Lower leg skin (tissue), 4 donors: ENCODE data around the gene PGAM2. TPM values are rescaled to one million over a fixed set of nuclear protein-coding genes. Genes with fewer than 3 reads are reported as not detected.

Source experiments
- DNase-seq, 2 donors: peaks; one replicate each; pipeline ENCODE4 v3.0.0-alpha.2; 2019; ENCODE audit warnings: low spot score in 2 of 2
- H3K4me3 ChIP-seq: fragments of 200-600 bp; sonication (generic); 2 replicates; pipeline ENCODE4 v1.5.1; 2017; ENCODE audit warnings: mild to moderate bottlenecking, low read depth; ENCODE audit not compliant: poor library complexity, severe bottlenecking
- POLR2A ChIP-seq, 2 donors: fragments of 450-650 bp; IDR thresholded peaks; one replicate each; pipeline ENCODE4 v1.6.1; 2016 to 2017; ENCODE audit warnings: antibody characterized with exemption in 2 of 2, mild to moderate bottlenecking in 1 of 2, moderate library complexity in 1 of 2
- WGBS, 2 donors: methylation state at CpG; one replicate each; pipeline ENCODE4 v1.1.5; 2018; 5-methylcytosine and 5-hydroxymethylcytosine counted together
- intact Hi-C: fragments of 100-400 bp; cut with DNase I; formaldehyde crosslinking; loops from one replicate; pipeline ENCODE4 v1.15.0; 2023; ENCODE audit warnings: low total_unique reads
- total RNA-seq, 4 donors: library from RNA; depleted of rRNA; stranded (reverse); fragments of >200 nt; gene quantifications; one replicate each; pipeline ENCODE4 v1.1.0, GENCODE V29; 2016
- TF ChIP-seq, protein P1 (sequence below), 3 donors: fragments of 450-650 bp; IDR thresholded peaks; one replicate each; pipeline ENCODE4 v1.5.1; 2016; ENCODE audit warnings: antibody characterized with exemption in 3 of 3, mild to moderate bottlenecking in 3 of 3, moderate library complexity in 2 of 3

Gene PGAM2
- total RNA-seq, 4 donors from 2014 or later = 0.75 to 7.9 (median 3.6) TPM

DNA sequence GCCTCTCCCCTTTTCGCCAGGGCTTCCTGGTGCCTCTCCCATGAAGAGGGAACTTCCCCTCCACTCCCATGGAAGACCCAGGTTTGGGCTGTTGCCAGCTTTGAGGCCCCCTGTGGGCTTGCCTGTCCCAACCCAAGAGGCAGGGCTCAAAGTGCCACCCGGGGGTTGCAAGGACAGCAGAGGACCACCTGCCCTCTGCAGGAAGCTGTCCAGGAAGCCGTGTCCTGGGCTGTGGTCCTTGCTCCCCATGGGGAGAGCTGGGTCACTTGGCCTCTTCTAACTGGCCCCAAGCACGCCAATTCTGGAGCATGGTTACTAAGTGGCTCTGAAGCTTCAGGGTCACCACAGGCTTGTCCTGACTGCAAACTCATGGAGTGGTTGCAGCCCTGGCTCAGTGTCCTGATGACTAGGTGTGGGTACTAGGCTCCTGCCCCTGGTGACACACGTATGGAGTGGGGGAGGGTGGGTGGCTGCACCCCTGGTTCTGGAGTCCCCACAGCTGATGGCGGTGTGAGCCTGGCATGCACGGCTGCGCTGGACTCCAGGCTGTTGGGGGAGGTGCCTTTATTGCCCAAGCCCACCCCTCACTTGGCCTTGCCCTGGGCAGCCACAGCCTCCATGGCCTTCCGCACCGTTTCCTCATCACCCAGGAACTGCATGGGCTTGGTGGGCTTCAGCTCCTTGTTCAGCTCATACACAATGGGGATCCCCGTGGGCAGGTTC, 3.0 kb downstream of the PGAM2 start:
- no peak for DNase-seq
- TF ChIP-seq, protein P1, sequence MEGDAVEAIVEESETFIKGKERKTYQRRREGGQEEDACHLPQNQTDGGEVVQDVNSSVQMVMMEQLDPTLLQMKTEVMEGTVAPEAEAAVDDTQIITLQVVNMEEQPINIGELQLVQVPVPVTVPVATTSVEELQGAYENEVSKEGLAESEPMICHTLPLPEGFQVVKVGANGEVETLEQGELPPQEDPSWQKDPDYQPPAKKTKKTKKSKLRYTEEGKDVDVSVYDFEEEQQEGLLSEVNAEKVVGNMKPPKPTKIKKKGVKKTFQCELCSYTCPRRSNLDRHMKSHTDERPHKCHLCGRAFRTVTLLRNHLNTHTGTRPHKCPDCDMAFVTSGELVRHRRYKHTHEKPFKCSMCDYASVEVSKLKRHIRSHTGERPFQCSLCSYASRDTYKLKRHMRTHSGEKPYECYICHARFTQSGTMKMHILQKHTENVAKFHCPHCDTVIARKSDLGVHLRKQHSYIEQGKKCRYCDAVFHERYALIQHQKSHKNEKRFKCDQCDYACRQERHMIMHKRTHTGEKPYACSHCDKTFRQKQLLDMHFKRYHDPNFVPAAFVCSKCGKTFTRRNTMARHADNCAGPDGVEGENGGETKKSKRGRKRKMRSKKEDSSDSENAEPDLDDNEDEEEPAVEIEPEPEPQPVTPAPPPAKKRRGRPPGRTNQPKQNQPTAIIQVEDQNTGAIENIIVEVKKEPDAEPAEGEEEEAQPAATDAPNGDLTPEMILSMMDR (IDR thresholded peaks at IDR 0.05) = no peak
- TF ChIP-seq POLR2A (IDR thresholded peaks at IDR 0.05) = no peak
- intact Hi-C loops = no loop called here
- 80 to 86% methylated on average over 8 to 9 of the region's 11 CpGs for WGBS, 2 donors
- H3K4me3 ChIP-seq = no peak overlapping the region

DNA sequence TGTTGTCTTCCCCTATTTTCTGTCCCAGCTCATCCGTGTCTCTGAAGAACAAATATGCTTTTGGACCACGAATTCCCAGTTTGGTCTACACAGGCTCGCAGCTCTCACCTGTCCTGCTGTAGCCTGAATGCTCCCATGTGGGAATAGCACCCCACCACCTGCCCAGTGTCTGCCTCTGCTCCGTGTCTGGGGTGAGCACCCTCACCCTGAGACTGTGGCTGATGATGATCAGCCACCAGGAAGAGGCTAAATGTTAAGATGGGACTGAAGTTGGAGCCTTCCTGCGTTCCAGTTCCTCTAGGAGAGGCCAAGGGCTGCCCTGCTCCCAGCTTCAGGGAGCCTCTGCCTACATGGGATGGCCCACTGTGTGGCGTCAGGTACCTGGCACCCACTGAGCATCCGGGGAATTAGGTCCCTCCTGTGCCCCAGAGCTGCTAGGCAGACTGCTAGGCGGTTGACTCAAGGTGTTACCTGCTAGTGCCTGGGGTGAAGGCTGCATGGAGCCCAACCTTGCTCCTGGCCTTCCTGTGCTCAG, 3.7 kb downstream of the PGAM2 start:
- 82 to 93% methylated on average over 5 to 8 of the region's 8 CpGs for WGBS, 2 donors
- DNase-seq = peak in 1 of 2 donors; percentile 68
- TF ChIP-seq, protein P1 (IDR thresholded peaks at IDR 0.05) = no peak
- no peak for TF ChIP-seq POLR2A (IDR thresholded peaks at IDR 0.05)
- intact Hi-C loops = no loop called here
- no peak overlapping the region for H3K4me3 ChIP-seq

DNA sequence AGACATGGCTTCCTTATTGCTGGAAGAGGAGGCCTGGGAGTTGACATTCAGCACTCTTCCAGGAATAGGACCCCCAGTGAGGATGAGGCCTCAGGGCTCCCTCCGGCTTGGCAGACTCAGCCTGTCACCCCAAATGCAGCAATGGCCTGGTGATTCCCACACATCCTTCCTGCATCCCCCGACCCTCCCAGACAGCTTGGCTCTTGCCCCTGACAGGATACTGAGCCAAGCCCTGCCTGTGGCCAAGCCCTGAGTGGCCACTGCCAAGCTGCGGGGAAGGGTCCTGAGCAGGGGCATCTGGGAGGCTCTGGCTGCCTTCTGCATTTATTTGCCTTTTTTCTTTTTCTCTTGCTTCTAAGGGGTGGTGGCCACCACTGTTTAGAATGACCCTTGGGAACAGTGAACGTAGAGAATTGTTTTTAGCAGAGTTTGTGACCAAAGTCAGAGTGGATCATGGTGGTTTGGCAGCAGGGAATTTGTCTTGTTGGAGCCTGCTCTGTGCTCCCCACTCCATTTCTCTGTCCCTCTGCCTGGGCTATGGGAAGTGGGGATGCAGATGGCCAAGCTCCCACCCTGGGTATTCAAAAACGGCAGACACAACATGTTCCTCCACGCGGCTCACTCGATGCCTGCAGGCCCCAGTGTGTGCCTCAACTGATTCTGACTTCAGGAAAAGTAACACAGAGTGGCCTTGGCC, 4.3 kb downstream of the PGAM2 start:
- no peak for TF ChIP-seq POLR2A (IDR thresholded peaks at IDR 0.05)
- TF ChIP-seq, protein P1 (IDR thresholded peaks at IDR 0.05) = no peak
- intact Hi-C loops = no loop called here
- peak in 1 of 2 donors; percentile 65 for DNase-seq
- no peak overlapping the region for H3K4me3 ChIP-seq
- 74 to 79% methylated on average over 8 of the region's 8 CpGs for WGBS, 2 donors

DNA sequence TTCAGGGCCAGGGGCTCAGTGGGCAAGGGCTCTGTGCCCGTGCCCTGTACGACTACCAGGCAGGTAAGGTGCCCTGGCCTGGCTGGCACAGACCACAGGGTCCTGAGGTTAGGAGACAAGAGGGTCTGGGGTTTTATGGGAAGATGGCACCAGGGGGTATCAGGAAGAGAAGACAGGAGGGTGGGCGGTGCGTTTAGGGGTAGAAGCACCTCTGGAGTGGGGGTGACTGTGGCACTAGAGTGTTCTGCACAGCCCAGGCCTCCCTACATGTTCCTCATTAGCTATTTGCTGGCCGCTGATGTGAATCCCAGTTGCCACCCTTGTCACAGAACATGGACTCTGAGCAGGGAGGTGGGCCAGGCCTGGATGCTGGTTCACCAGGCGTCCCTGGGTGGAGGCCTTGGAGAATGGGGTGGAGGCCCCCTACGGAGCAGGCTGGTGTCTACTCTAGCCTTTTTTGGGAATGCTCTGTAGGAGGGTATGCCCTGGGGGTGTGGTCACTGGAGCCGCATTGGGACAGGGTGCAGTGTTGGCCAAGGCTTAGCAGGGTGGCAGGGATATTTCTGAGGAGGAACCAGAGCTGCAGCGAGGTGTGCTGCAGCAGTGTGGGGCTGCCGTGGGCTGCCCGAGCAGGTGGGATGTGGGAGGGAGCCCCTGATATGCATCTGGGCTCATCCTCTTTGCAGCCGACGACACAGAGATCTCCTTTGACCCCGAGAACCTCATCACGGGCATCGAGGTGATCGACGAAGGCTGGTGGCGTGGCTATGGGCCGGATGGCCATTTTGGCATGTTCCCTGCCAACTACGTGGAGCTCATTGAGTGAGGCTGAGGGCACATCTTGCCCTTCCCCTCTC, 5.0 kb downstream of the PGAM2 start:
- WGBS, 2 donors = 91 to 92% methylated on average over 21 of the region's 21 CpGs
- intact Hi-C loops = no loop called here
- H3K4me3 ChIP-seq = no peak overlapping the region
- DNase-seq = peak in 1 of 2 donors; percentile 78
- TF ChIP-seq POLR2A (IDR thresholded peaks at IDR 0.05) = no peak
- TF ChIP-seq, protein P1 (IDR thresholded peaks at IDR 0.05) = no peak

DNA sequence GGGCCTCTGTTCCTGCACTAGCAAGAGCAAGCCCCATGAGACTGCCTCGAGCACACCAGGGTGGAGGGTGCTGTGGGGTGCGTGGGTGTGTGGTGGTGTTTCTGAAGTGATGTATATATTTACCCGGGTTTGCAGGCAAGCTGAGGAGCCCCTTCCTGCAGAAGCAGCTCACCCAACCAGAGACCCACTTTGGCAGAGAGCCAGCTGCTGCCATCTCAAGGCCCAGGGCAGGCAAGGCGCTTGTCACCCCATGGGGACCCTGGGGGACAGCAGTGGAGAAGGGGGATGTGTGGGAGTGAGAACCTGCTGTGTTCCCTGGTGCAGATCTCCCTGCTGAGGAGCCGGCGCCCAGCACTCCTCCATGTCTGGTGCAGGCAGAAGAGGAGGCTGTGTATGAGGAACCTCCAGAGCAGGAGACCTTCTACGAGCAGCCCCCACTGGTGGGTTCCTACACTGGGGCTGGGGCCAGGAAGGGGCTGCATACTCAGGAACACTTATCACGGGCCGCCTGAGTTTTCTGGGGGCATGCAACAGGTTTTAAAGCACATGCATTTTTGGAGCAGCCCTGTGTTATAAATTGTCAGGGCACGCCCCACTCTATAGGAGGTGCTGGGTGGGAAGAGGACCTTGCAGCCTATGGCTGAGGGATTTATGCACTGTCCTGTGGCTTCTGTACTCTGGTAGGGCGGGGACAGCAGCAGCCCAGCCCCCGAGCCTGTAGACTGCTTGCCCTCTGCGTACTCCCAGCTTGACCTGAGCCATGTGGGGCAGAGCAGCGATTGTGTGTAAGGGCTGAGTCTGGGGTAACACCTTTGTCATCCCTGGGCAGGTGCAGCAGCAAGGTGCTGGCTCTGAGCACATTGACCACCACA, 5.9 kb downstream of the PGAM2 start:
- 89 to 92% methylated on average over 10 to 12 of the region's 14 CpGs for WGBS, 2 donors

More for the DNA sequence above, 5.9 kb downstream of the PGAM2 start:
- intact Hi-C loops = no loop called here
- no peak overlapping the region for H3K4me3 ChIP-seq
- peak in 1 of 2 donors; percentile 80 for DNase-seq
- TF ChIP-seq, protein P1 (IDR thresholded peaks at IDR 0.05) = no peak
- no peak for TF ChIP-seq POLR2A (IDR thresholded peaks at IDR 0.05)
